GM13976 (cell line): ENCODE results near the gene CHDH.

Source experiments
- DNase-seq: peaks from one replicate; pipeline ENCODE4 v3.0.0; 2012; ENCODE audit warnings: low spot score
- CTCF ChIP-seq: IDR thresholded peaks from 2 replicates; pipeline ENCODE4 v1.5.1; 2012; ENCODE audit warnings: borderline replicate concordance, mild to moderate bottlenecking; ENCODE audit not compliant: insufficient read depth; ENCODE audit errors: extremely low read depth, missing control alignments, control extremely low read depth
- in situ Hi-C: fragments of 300-500 bp; cut with MboI; formaldehyde crosslinking; loops from one replicate; pipeline ENCODE4 v1.12.0; 2022; ENCODE audit warnings: low sequenced_read_pairs, mixed read lengths, inconsistent platforms; ENCODE audit not compliant: unreplicated experiment

The CHDH gene

GRCh38 chr3:53773611-53774368, 72.4 kb downstream of the CHDH start:
- peak; percentile 70 for DNase-seq
- in situ Hi-C loops = no loop called here
- TF ChIP-seq CTCF = no peak

- TF ChIP-seq CTCF = no peak
- no peak for DNase-seq
- in situ Hi-C loops = no loop called here
These were observed 73.2 kb downstream of the CHDH start for GRCh38 chr3:53773021-53773436.

- DNase-seq = no peak
- in situ Hi-C loops = no loop called here
- no peak for TF ChIP-seq CTCF
These were observed 73.7 kb downstream of the CHDH start for GRCh38 chr3:53772562-53772961.

GRCh38 chr3:53768478-53769459, 77.5 kb downstream of the CHDH start:
- in situ Hi-C loops = no loop called here
- TF ChIP-seq CTCF = no peak
- no peak for DNase-seq

GRCh38 chr3:53766706-53767105, 79.5 kb downstream of the CHDH start:
- no peak for TF ChIP-seq CTCF
- in situ Hi-C loops = no loop called here
- no peak for DNase-seq

- in situ Hi-C loops = no loop called here
- TF ChIP-seq CTCF = no peak
- no peak for DNase-seq
These were observed 80.5 kb downstream of the CHDH start for GRCh38 chr3:53765753-53766152.
